B cell (primary cell): ENCODE measurements around the gene IWS1. TPM values are rescaled to one million over a fixed set of nuclear protein-coding genes. Genes with fewer than 3 reads are reported as not detected.

Experiments
- ATAC-seq: fragments of 200-7000 bp; cut with Tn5 transposase; one replicate; pipeline ENCODE4 v1.10.0; 2021; ENCODE audit warnings: low read depth, mild to moderate bottlenecking, moderate number of reproducible peaks, moderate library complexity
- CTCF ChIA-PET: fragments of 350-600 bp; sonication (Branson Sonifier 250); formaldehyde crosslinking; loops from one replicate; lab custom pipeline; 2021; ENCODE audit warnings: antibody characterized with exemption, inconsistent platforms; lab: Charles Lee
- POLR2A ChIA-PET: fragments of 350-600 bp; sonication (Branson Sonifier 250); formaldehyde crosslinking; loops from one replicate; lab custom pipeline; 2021; ENCODE audit warnings: antibody characterized with exemption; lab: Charles Lee
- DNase-seq: peaks from one replicate; pipeline ENCODE4 v3.0.0; 2013
- H2AFZ ChIP-seq: 2 replicates; pipeline ENCODE4 v1.6.1; 2012; ENCODE audit warnings: mild to moderate bottlenecking, low read depth, low read length; ENCODE audit not compliant: insufficient read depth, poor library complexity, severe bottlenecking
- H3K27ac ChIP-seq, 2 donors: 1 replicate in 1 of 2; 2 replicates in 1 of 2; pipeline ENCODE4 v1.5.1; 2012 to 2013; ENCODE audit warnings: low read length in 2 of 2, mild to moderate bottlenecking in 2 of 2, moderate library complexity in 1 of 2
- H3K27me3 ChIP-seq, 4 experiments: fragments of 200-600 bp in 1 of 4; sonication (generic) in 1 of 4; replicated peaks in 1 of 4; 1 replicate in 2 of 4; 2 replicates in 2 of 4; pipeline versions ENCODE4 v1.6.1 to v1.7.0; 2013 to 2016; ENCODE audit warnings: low read length in 3 of 4, mild to moderate bottlenecking in 2 of 4, mixed read lengths in 1 of 4, moderate library complexity in 1 of 4; ENCODE audit not compliant: insufficient read depth in 4 of 4, control insufficient read depth in 3 of 4; ENCODE audit errors: control extremely low read depth in 1 of 4
- H3K36me3 ChIP-seq, 2 experiments: replicated peaks in 1 of 2; 1 replicate in 1 of 2; 2 replicates in 1 of 2; pipeline versions ENCODE4 v1.6.1 to v1.7.1; 2013; ENCODE audit warnings: low read length in 1 of 2; ENCODE audit not compliant: insufficient read depth in 2 of 2, control insufficient read depth in 1 of 2; ENCODE audit errors: control extremely low read depth in 1 of 2, extremely low read depth in 1 of 2
- H3K4me1 ChIP-seq, 2 donors: fragments of 200-600 bp in 1 of 2; sonication (generic) in 1 of 2; 1 replicate in 1 of 2; 2 replicates in 1 of 2; pipeline versions ENCODE4 v1.5.1 to v1.6.1; 2013 to 2017; ENCODE audit warnings: low read length in 2 of 2; ENCODE audit not compliant: control insufficient read depth in 2 of 2, insufficient read depth in 2 of 2
- H3K4me2 ChIP-seq: replicated peaks from 2 replicates; pipeline ENCODE3; 2012; ENCODE audit warnings: mild to moderate bottlenecking, low read depth, low read length; ENCODE audit not compliant: poor library complexity, severe bottlenecking
- H3K4me3 ChIP-seq, 5 experiments: fragments of 200-600 bp in 1 of 5; sonication (generic) in 1 of 5; 1 replicate in 3 of 5; 2 replicates in 2 of 5; pipeline versions ENCODE4 v1.5.1 to v1.7.0; 2011 to 2016; ENCODE audit warnings: low read length in 4 of 5, mild to moderate bottlenecking in 4 of 5, low read depth in 2 of 5, control low read depth in 1 of 5, moderate library complexity in 1 of 5; ENCODE audit not compliant: insufficient read depth in 1 of 5; ENCODE audit errors: control extremely low read depth in 1 of 5, extremely low read depth in 1 of 5
- H3K79me2 ChIP-seq: fragments of 200-600 bp; sonication (generic); one replicate; pipeline ENCODE4 v1.6.0; 2016; ENCODE audit warnings: low read length; ENCODE audit not compliant: control insufficient read depth, insufficient read depth
- H3K9ac ChIP-seq: fragments of 200-600 bp; sonication (generic); 2 replicates; pipeline ENCODE4 v1.6.1; 2017; ENCODE audit warnings: mild to moderate bottlenecking, low read length, moderate library complexity
- H3K9me3 ChIP-seq, 3 donors: one replicate each; pipeline versions ENCODE4 v1.6.1 to v1.7.1; 2013; ENCODE audit warnings: low read length in 2 of 3; ENCODE audit not compliant: control insufficient read depth in 2 of 3, insufficient read depth in 1 of 3; ENCODE audit errors: control extremely low read depth in 1 of 3
- H4K20me1 ChIP-seq: 2 replicates; pipeline ENCODE4 v1.6.0; 2012; ENCODE audit warnings: mild to moderate bottlenecking, low read length; ENCODE audit not compliant: insufficient read depth, control insufficient read depth, poor library complexity, severe bottlenecking
- H3K27ac Mint-ChIP-seq: one replicate; pipeline ENCODE4 v1.8.0; 2021; ENCODE audit warnings: mixed read lengths
- H3K27me3 Mint-ChIP-seq: one replicate; pipeline ENCODE4 v1.8.0; 2021; ENCODE audit warnings: mixed read lengths
- H3K4me1 Mint-ChIP-seq: one replicate; pipeline ENCODE4 v1.8.0; 2021; ENCODE audit warnings: mixed read lengths
- H3K4me3 Mint-ChIP-seq: one replicate; pipeline ENCODE4 v1.8.0; 2021; ENCODE audit warnings: mixed read lengths
- H3K9me3 Mint-ChIP-seq: one replicate; pipeline ENCODE4 v1.8.0; 2022; ENCODE audit warnings: mixed read lengths; ENCODE audit not compliant: insufficient read depth
- EZH2 ChIP-seq: IDR thresholded peaks from 2 replicates; pipeline ENCODE4 v1.6.1; 2012; ENCODE audit warnings: borderline replicate concordance, low read depth, mild to moderate bottlenecking, moderate library complexity, low read length; ENCODE audit not compliant: insufficient read depth, poor library complexity, severe bottlenecking
- WGBS: methylation state at CpG from one replicate; pipeline ENCODE4 v1.1.5; 2013; ENCODE audit warnings: missing lambda C conversion rate; ENCODE audit not compliant: insufficient coverage; 5-methylcytosine and 5-hydroxymethylcytosine counted together
- intact Hi-C: fragments of 100-400 bp; cut with micrococcal nuclease; formaldehyde crosslinking; loops from one replicate; pipeline ENCODE4 v1.10.0; 2022
- polyA plus RNA-seq: library from polyadenylated mRNA; depleted of rRNA; stranded (reverse); fragments of >200 nt; gene quantifications from 2 replicates; pipeline ENCODE4 v1.2.3, GENCODE V29; 2012
- total RNA-seq, 2 donors: library from RNA; stranded (reverse); fragments of 120-200 nt in 1 of 2; gene quantifications; 1 replicate in 1 of 2; 2 replicates in 1 of 2; pipeline versions ENCODE4 v1.2.3 to v1.2.4, GENCODE V29; 2013 to 2022
- TF ChIP-seq, protein P1 (sequence below): fragments of 200-600 bp; IDR thresholded peaks from one replicate; pipeline ENCODE4 v1.8.0; 2022; ENCODE audit warnings: antibody characterized with exemption, mild to moderate bottlenecking

IWS1 gene
- total and polyA plus RNA-seq, 2 donors (not counting 1 experiment from before 2014, with no cell fraction given), result 22.5 to 45.9 TPM

DNA sequence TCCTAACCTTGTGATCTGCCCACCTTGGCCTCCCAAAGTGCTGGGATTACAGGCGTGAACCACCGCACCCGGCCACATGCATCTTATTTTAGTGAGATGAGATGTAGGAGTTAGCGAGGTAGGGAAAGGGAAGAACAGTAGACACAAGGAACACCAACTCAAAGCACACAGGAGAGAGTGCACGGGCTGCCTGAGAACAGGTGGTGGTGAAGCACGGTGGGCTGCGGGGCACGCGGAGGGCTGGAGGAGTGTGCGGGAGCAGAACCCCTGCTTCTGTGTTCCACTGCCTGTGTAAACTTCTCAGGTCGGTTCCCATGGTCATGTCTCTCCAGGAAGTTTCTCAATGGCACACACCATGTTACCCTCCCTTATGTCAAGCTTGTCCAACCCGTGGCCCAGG is 69.3 kb downstream of the IWS1 start:
- TF ChIP-seq, protein P1, sequence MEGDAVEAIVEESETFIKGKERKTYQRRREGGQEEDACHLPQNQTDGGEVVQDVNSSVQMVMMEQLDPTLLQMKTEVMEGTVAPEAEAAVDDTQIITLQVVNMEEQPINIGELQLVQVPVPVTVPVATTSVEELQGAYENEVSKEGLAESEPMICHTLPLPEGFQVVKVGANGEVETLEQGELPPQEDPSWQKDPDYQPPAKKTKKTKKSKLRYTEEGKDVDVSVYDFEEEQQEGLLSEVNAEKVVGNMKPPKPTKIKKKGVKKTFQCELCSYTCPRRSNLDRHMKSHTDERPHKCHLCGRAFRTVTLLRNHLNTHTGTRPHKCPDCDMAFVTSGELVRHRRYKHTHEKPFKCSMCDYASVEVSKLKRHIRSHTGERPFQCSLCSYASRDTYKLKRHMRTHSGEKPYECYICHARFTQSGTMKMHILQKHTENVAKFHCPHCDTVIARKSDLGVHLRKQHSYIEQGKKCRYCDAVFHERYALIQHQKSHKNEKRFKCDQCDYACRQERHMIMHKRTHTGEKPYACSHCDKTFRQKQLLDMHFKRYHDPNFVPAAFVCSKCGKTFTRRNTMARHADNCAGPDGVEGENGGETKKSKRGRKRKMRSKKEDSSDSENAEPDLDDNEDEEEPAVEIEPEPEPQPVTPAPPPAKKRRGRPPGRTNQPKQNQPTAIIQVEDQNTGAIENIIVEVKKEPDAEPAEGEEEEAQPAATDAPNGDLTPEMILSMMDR, result no peak
- TF ChIP-seq EZH2, result no peak
- Histone ChIP-seq H3K9ac (no peak overlapping the region), H3K4me3 (no peak overlapping the region), H3K4me1 (no peaks in the 10 kb centered on the region), H2AFZ (no peak overlapping the region), H3K27me3 (no peaks in the 10 kb centered on the region), H3K4me2 (no peak overlapping the region), H3K27ac (no peak overlapping the region), H3K9me3 (no peaks in the 10 kb centered on the region), H4K20me1 (no peaks in the 10 kb centered on the region), H3K79me2 (peaks cover 2% of the 10 kb centered on the region), H3K36me3 (no peaks in the 10 kb centered on the region)
- Mint-ChIP-seq H3K4me3 (no peak overlapping the region), H3K9me3 (no peaks in the 10 kb centered on the region), H3K4me1 (peaks cover 8% of the 10 kb centered on the region), H3K27ac (no peak overlapping the region), H3K27me3 (no peaks in the 10 kb centered on the region)
- intact Hi-C loops, result no loop called here
- 98% methylated on average over 7 of the region's 12 CpGs for WGBS
- ChIA-PET CTCF (interaction anchor here (1.1 kb wide), 1 partner anchor 247 kb away, joined by 3 read pairs; no protein-coding TSS in a partner anchor), POLR2A (no interaction called here)
- DNase-seq (no peak), ATAC-seq (no peak)

DNA sequence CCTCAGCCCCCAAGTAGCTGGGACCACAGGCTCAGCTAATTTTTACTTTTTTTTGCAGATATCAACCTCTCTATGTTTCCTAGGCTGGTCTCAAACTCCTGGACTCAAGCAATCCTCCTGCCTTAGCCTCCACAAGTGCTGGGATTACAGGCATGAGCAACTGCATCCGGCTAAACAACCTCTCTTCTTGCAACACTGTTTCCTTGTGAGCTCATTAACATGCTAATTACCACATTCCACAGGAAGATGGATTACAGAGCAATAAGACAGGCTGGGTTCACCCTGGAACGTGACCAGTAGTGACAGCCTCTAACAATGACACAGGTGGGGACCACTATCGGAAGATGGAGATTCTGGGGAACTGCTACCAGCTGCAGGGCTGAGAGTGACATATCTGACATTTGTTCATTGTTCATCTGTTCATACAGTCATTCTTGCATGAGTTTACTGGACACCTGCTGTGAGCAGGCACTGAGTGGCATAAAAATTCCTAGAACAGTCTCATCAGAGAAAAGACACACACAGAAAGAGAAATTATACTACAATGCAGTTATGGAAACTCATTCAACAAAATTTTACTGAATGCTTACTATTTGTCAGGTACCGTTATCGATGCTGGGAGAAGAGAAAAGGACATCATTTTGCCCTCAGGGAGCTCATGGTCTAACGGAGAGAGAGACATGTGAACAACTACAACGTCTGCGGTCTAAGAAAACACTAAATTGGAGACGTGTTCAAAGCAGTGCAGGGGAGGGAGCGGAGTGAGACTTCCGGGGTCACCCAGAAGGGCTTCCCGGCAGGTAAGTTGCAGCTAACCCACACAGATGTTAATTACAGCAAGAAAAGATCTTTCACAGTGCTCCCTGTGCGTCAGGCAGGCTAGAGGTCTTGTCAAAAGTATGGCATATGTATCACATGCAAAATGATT is 70.5 kb downstream of the IWS1 start:
- ATAC-seq (no peak), DNase-seq (no peak)
- peaks cover 8% of the 10 kb centered on the region for H3K4me1 Mint-ChIP-seq
- POLR2A ChIA-PET, result no interaction called here
- Histone ChIP-seq H2AFZ (no peak overlapping the region), H3K4me2 (no peak overlapping the region), H3K9ac (no peak overlapping the region), H3K36me3 (no peaks in the 10 kb centered on the region), H3K9me3 (no peaks in the 10 kb centered on the region), H3K27me3 (no peaks in the 10 kb centered on the region), H4K20me1 (no peaks in the 10 kb centered on the region), H3K4me1 (no peaks in the 10 kb centered on the region), H3K27ac (no peak overlapping the region), H3K79me2 (peaks cover 2% of the 10 kb centered on the region), H3K4me3 (no peak overlapping the region)
- TF ChIP-seq EZH2, result no peak
- TF ChIP-seq, protein P1, result no peak
- intact Hi-C loops, result no loop called here
- CTCF ChIA-PET, result interaction anchor here (0.6 kb wide), 1 partner anchor 778 kb away, joined by 4 read pairs; no protein-coding TSS in a partner anchor
- no peak overlapping the region for H3K4me3 Mint-ChIP-seq
- H3K27me3 Mint-ChIP-seq, result no peaks in the 10 kb centered on the region
- no peak overlapping the region for H3K27ac Mint-ChIP-seq
- H3K9me3 Mint-ChIP-seq, result no peaks in the 10 kb centered on the region
- WGBS, result 88% methylated on average over 9 of the region's 13 CpGs
